Glutamatergic neuron (in vitro differentiated cells): ENCODE results near the gene COX10. TPM values are rescaled to one million over a fixed set of nuclear protein-coding genes. Genes with fewer than 3 reads are reported as not detected.

Experiments used
- DNase-seq: peaks from one replicate; pipeline ENCODE4 v3.0.0; 2022
- H3K27ac Mint-ChIP-seq: one replicate; pipeline ENCODE4 v1.8.0; 2020; ENCODE audit warnings: mild to moderate bottlenecking, mixed read lengths, inconsistent platforms; ENCODE audit not compliant: unreplicated experiment
- H3K27me3 Mint-ChIP-seq: one replicate; pipeline ENCODE4 v1.8.0; 2020; ENCODE audit warnings: mild to moderate bottlenecking, moderate library complexity, mixed read lengths, inconsistent platforms; ENCODE audit not compliant: unreplicated experiment
- H3K36me3 Mint-ChIP-seq: one replicate; pipeline ENCODE4 v1.8.0; 2020; ENCODE audit warnings: mild to moderate bottlenecking, mixed read lengths, inconsistent platforms; ENCODE audit not compliant: unreplicated experiment
- H3K4me1 Mint-ChIP-seq: one replicate; pipeline ENCODE4 v1.8.0; 2020; ENCODE audit warnings: mild to moderate bottlenecking, low read depth, mixed read lengths, inconsistent platforms; ENCODE audit not compliant: unreplicated experiment
- H3K4me3 Mint-ChIP-seq: one replicate; pipeline ENCODE4 v1.8.0; 2020; ENCODE audit warnings: mild to moderate bottlenecking, mixed read lengths, inconsistent platforms; ENCODE audit not compliant: unreplicated experiment
- H3K9me3 Mint-ChIP-seq: one replicate; pipeline ENCODE4 v1.8.0; 2020; ENCODE audit warnings: mild to moderate bottlenecking, moderate library complexity, mixed read lengths, inconsistent platforms; ENCODE audit not compliant: unreplicated experiment
- CTCF ChIP-seq: fragments of 200-600 bp; sonication (generic); IDR thresholded peaks from one replicate; pipeline ENCODE4 v1.5.0; 2021; ENCODE audit not compliant: partially characterized antibody, unreplicated experiment
- total RNA-seq: library from RNA; stranded (reverse); fragmentation: NEBNext Ultra II Directional; extraction: Animal tissue kit (Norgen Biotek cat#: 25700); gene quantifications from one replicate; pipeline ENCODE4 v1.2.1, GENCODE V29; 2021; ENCODE audit not compliant: unreplicated experiment

COX10 gene
- total RNA-seq, 1 donor from 2014 or later = 18.7 TPM

- no peak overlapping the region for H3K4me3 Mint-ChIP-seq
- no peaks in the 10 kb centered on the region for H3K36me3 Mint-ChIP-seq
- H3K9me3 Mint-ChIP-seq = no peaks in the 10 kb centered on the region
- H3K4me1 Mint-ChIP-seq = peaks cover 5% of the 10 kb centered on the region
- TF ChIP-seq CTCF = no peak
- H3K27me3 Mint-ChIP-seq = no peaks in the 10 kb centered on the region
- H3K27ac Mint-ChIP-seq = no peak overlapping the region
- DNase-seq = no peak
These were observed 127.8 kb downstream of the COX10 start for GRCh38 chr17:14197057-14197456.

GRCh38 chr17:14197586-14197985, 128.3 kb downstream of the COX10 start:
- Mint-ChIP-seq H3K4me3 (no peak overlapping the region), H3K4me1 (peaks cover 5% of the 10 kb centered on the region), H3K9me3 (no peaks in the 10 kb centered on the region), H3K27me3 (no peaks in the 10 kb centered on the region), H3K27ac (no peak overlapping the region), H3K36me3 (no peaks in the 10 kb centered on the region)
- TF ChIP-seq CTCF = no peak
- DNase-seq = no peak

GRCh38 chr17:14198013-14198412, 128.7 kb downstream of the COX10 start:
- Mint-ChIP-seq H3K36me3 (no peaks in the 10 kb centered on the region), H3K9me3 (no peaks in the 10 kb centered on the region), H3K4me1 (peaks cover 5% of the 10 kb centered on the region), H3K27ac (no peak overlapping the region), H3K4me3 (no peak overlapping the region), H3K27me3 (no peaks in the 10 kb centered on the region)
- peak; percentile 61 for DNase-seq
- TF ChIP-seq CTCF = no peak

GRCh38 chr17:14198575-14198974, 129.3 kb downstream of the COX10 start:
- DNase-seq = no peak
- Mint-ChIP-seq H3K27ac (no peak overlapping the region), H3K9me3 (no peaks in the 10 kb centered on the region), H3K27me3 (no peaks in the 10 kb centered on the region), H3K4me3 (no peak overlapping the region), H3K36me3 (no peaks in the 10 kb centered on the region), H3K4me1 (peaks cover 5% of the 10 kb centered on the region)
- no peak for TF ChIP-seq CTCF

GRCh38 chr17:14199601-14200000, 130.3 kb downstream of the COX10 start:
- no peak for TF ChIP-seq CTCF
- H3K4me3 Mint-ChIP-seq = no peak overlapping the region
- no peaks in the 10 kb centered on the region for H3K9me3 Mint-ChIP-seq
- H3K27me3 Mint-ChIP-seq = no peaks in the 10 kb centered on the region
- DNase-seq = no peak
- no peak overlapping the region for H3K27ac Mint-ChIP-seq
- peaks cover 5% of the 10 kb centered on the region for H3K4me1 Mint-ChIP-seq
- H3K36me3 Mint-ChIP-seq = no peaks in the 10 kb centered on the region
